ENCODE results near the gene BICDL1. TPM values are rescaled to one million over a fixed set of nuclear protein-coding genes. Genes with fewer than 3 reads are reported as not detected.
"Not testable (repeated sequence)": the region's sequence is repeated elsewhere in the genome, so short reads cannot be mapped to it uniquely, and the experiment has no call there.

BICDL1 gene
- total and polyA plus RNA-seq, 8 donors: 2.0 to 23.0 (median 6.8) TPM

DNA sequence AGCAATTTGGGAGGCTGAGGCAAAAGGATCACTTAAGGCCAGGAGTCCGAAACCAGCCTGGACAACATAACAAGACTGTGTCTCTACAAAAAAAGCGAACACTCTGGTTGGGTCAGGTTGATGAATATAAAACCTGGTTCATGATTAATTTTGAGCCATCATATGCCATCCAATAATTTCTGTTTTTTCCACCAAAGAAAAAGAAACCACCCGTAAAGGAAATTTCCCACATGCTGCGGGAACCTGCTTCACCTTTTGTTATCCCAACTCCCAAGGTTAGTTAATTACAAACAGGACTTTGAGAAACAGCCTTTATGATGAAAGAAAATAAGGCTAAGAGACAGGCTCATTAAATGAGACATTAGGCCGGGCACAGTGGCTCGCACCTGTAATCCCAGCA lies 24.1 kb upstream of the BICDL1 start:
- Histone ChIP-seq H3K4me1 (no peaks in the 10 kb centered on the region), H3K9me3 (no peaks in the 10 kb centered on the region), H3K27me3 (no peaks in the 10 kb centered on the region), H3K36me3 (no peaks in the 10 kb centered on the region), H3K27ac (peak overlapping the region in 2 of 4 donors; percentile 10 to 52), H3K4me3 (no peak overlapping the region)
- intact Hi-C loops (cut with DNase I): no loop called here
- 64 to 69% methylated on average over 6 of the region's 6 CpGs for WGBS, 2 donors
- no peak for DNase-seq
- ATAC-seq: peak in 2 of 4 donors; percentile 34 to 44
- FAIRE-seq: no peak
- TF ChIP-seq, protein P1, sequence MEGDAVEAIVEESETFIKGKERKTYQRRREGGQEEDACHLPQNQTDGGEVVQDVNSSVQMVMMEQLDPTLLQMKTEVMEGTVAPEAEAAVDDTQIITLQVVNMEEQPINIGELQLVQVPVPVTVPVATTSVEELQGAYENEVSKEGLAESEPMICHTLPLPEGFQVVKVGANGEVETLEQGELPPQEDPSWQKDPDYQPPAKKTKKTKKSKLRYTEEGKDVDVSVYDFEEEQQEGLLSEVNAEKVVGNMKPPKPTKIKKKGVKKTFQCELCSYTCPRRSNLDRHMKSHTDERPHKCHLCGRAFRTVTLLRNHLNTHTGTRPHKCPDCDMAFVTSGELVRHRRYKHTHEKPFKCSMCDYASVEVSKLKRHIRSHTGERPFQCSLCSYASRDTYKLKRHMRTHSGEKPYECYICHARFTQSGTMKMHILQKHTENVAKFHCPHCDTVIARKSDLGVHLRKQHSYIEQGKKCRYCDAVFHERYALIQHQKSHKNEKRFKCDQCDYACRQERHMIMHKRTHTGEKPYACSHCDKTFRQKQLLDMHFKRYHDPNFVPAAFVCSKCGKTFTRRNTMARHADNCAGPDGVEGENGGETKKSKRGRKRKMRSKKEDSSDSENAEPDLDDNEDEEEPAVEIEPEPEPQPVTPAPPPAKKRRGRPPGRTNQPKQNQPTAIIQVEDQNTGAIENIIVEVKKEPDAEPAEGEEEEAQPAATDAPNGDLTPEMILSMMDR (IDR thresholded peaks at IDR 0.05): no peak

DNA sequence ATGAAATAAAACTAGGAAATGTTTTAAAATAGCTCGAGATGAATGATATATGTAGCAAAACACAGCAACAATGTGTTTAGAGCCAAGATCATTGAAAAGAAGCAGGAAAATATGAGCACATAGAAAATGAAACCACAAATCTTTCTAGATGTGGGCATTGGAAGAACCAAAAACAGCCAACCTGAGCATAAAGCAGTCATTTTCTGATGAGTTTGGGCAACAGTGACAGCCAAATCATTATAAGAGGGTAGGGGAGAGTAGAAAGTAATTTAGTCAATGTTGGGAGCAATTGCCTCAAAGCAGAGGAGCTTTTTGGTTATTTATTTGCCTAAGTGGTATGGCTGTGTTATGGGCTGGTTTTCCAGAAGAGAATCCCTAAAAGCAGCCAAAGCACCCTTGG lies 8.8 kb upstream of the BICDL1 start:
- intact Hi-C loops (cut with DNase I): no loop called here
- no peak for DNase-seq
- no peaks in the 10 kb centered on the region for H3K36me3 ChIP-seq
- peaks cover 0 to 7% (median 0%) of the 10 kb centered on the region in 4 donors for H3K27me3 ChIP-seq
- H3K4me3 ChIP-seq: no peak overlapping the region
- H3K9me3 ChIP-seq: no peaks in the 10 kb centered on the region
- no peak for ATAC-seq
- no peaks in the 10 kb centered on the region for H3K4me1 ChIP-seq
- TF ChIP-seq, protein P1 (IDR thresholded peaks at IDR 0.05): no peak
- FAIRE-seq: no peak
- 34 to 45% methylated on average over 1 of the region's 1 CpG for WGBS, 2 donors
- H3K27ac ChIP-seq: peak overlapping the region in 1 of 4 donors; percentile 6

DNA sequence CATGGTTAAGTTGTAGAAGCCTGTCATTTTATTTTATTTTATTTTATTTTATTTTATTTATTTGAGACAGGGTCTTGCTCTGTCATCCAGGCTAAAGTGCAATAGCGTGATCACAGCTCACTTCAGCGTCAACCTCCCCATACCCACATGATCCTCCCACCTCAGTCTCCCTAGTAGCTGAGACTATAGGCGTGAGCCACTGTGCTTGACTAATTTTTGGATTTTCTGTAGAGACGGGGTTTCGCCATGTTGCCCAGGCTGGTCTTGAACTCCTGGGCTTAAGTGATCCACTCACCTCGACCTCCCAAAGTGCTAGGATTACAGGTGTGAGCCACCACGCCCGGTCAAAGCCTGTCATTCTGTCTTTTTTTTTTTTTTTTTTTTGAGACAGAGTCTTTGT lies 8.3 kb upstream of the BICDL1 start:
- H3K9me3 ChIP-seq; ATAC-seq; H3K27ac ChIP-seq; DNase-seq; H3K4me1 ChIP-seq; H3K4me3 ChIP-seq; FAIRE-seq; intact Hi-C loops (cut with DNase I); H3K27me3 ChIP-seq; H3K36me3 ChIP-seq: not testable (repeated sequence)
- 77 to 88% methylated on average over 8 of the region's 8 CpGs for WGBS, 2 donors

DNA sequence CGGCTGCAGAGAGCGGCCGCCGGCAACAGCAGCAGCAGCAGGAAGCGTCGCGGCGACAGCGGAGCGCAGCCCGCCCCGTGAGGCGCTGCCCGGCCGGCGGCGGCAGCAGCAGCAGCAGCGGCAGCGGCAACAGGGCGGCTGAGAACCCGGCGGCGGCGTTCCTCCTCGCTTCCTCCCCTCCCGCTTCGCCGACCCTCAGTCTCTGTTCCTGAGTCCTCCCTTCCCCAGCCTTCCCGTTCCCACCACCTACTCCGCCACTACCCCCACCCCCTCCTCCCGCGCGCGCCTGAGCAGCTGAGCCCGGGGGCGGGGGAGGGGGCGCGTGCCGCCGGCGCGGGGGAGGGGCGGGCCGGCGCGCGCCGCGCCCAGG lies 310 bp downstream of the BICDL1 start:
- Histone ChIP-seq H3K27ac (peak overlapping the region; percentile 31 to 60 (median 56)), H3K36me3 (no peaks in the 10 kb centered on the region), H3K27me3 (no peaks in the 10 kb centered on the region), H3K4me3 (peak overlapping the region; percentile 36 to 74 (median 66)), H3K9me3 (no peaks in the 10 kb centered on the region), H3K4me1 (peaks cover 0 to 7% (median 5%) of the 10 kb centered on the region in 3 donors)
- FAIRE-seq (no peak), ATAC-seq (peak; percentile 1 to 25 (median 2)), DNase-seq (peak in 5 of 6 donors; percentile 24 to 73 (median 42))
- WGBS, 2 donors: 0% methylated on average over 25 to 49 of the region's 49 CpGs
- TF ChIP-seq, protein P1 (IDR thresholded peaks at IDR 0.05): no peak
- intact Hi-C loops (cut with DNase I): no loop called here

DNA sequence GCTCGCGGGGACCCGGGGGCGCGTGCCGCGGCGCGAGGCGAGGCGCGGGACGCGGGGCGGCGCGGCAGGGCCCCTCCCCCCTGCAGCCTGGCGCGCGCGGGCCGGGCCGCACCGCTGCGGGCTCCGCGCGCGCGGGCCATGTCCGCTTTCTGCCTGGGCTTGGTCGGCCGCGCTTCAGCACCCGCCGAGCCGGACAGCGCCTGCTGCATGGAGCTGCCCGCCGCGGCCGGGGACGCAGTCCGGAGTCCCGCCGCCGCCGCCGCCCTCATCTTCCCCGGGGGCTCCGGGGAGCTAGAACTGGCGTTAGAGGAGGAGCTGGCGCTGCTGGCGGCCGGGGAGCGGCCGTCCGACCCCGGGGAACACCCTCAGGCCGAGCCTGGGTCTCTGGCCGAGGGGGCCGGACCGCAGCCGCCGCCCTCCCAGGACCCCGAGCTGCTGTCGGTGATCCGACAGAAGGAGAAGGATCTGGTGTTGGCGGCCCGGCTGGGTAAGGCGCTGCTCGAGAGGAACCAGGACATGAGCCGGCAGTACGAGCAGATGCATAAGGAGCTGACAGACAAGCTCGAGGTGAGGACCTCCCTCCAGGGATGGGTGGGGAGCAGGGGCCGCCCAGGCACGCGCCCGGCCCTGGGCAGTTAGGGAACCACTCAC lies 820 bp downstream of the BICDL1 start:
- H3K9me3 ChIP-seq: no peaks in the 10 kb centered on the region
- no peak for FAIRE-seq
- H3K36me3 ChIP-seq: no peaks in the 10 kb centered on the region
- peaks cover 0 to 7% (median 5%) of the 10 kb centered on the region in 3 donors for H3K4me1 ChIP-seq
- intact Hi-C loops (cut with DNase I): no loop called here
- TF ChIP-seq, protein P1 (IDR thresholded peaks at IDR 0.05): no peak
- no peak overlapping the region for H3K27ac ChIP-seq
- H3K27me3 ChIP-seq: no peaks in the 10 kb centered on the region
- H3K4me3 ChIP-seq: peak overlapping the region; percentile 11 to 74 (median 48)
- 1% methylated on average over 39 to 79 of the region's 79 CpGs for whole genome bisulfite sequencing, 2 donors
- peak; percentile 59 to 73 (median 68) for ATAC-seq
- peak; percentile 78 to 93 (median 86) for DNase-seq

Measured in pancreas (tissue), 10 donors.